ENCODE results near the gene ZDHHC6. TPM values are rescaled to one million over a fixed set of nuclear protein-coding genes. Genes with fewer than 3 reads are reported as not detected.

Gene ZDHHC6
- total RNA-seq, result 21.2 TPM
- long read RNA-seq, transcript ZDHHC6-202 (11 exons, 2,170 nt), result major isoform, 13 of 24 reads
- long read RNA-seq, partial matches to known transcripts, result 1 of 24 reads
- long read RNA-seq, other reads (novel, unspliced or antisense), result 9 of 24 reads

GRCh38 chr10:112446855-112447619, at the start of gene ZDHHC6, which contains the start of gene VTI1A:
ZDHHC6 (minus strand) TSS chr10:112446914; CDS start chr10:112445436, 1,478 bp downstream.
VTI1A (plus strand) TSS chr10:112447215; CDS start chr10:112447374, 159 bp downstream.
- H3K4me3 ChIP-seq, result peak within 1 kb of the TSS; percentile 94
- DNase-seq, result peak; percentile 84
- peak; percentile 29 for TF ChIP-seq CTCF (IDR thresholded peaks at IDR 0.05; ENCODE audit: borderline replicate concordance)
- H3K9me3 ChIP-seq (replicated peaks), result no peaks in the 10 kb centered on the region
- peak within 1 kb of the TSS; percentile 97 for H3K27ac ChIP-seq (replicated peaks)
- H3K4me1 ChIP-seq, result peaks cover 52% of the 10 kb centered on the region
- H3K27me3 ChIP-seq (ENCODE audit: low read depth), result no peaks in the 10 kb centered on the region
- H3K36me3 ChIP-seq, result peaks cover 43% of the 10 kb centered on the region
- intact Hi-C loops (cut with micrococcal nuclease), result no loop called here

- Histone ChIP-seq H3K4me3 (no peak overlapping the region), H3K27ac (replicated peaks) (no peak overlapping the region), H3K4me1 (peaks cover 18% of the 10 kb centered on the region), H3K36me3 (no peaks in the 10 kb centered on the region), H3K9me3 (replicated peaks) (no peaks in the 10 kb centered on the region), H3K27me3 (ENCODE audit: low read depth) (no peaks in the 10 kb centered on the region)
- no peak for DNase-seq
- intact Hi-C loops (cut with micrococcal nuclease), result no loop called here
- no peak for TF ChIP-seq CTCF (IDR thresholded peaks at IDR 0.05; ENCODE audit: borderline replicate concordance)
Observed at GRCh38 chr10:112492736-112493135, 46.0 kb upstream of the ZDHHC6 start.

- H3K4me1 ChIP-seq, result peaks cover 16% of the 10 kb centered on the region
- no peak overlapping the region for H3K27ac ChIP-seq (replicated peaks)
- intact Hi-C loops (cut with micrococcal nuclease), result no loop called here
- H3K27me3 ChIP-seq (ENCODE audit: low read depth), result no peaks in the 10 kb centered on the region
- H3K36me3 ChIP-seq, result no peaks in the 10 kb centered on the region
- no peaks in the 10 kb centered on the region for H3K9me3 ChIP-seq (replicated peaks)
- H3K4me3 ChIP-seq, result no peak overlapping the region
- DNase-seq, result no peak
- no peak for TF ChIP-seq CTCF (IDR thresholded peaks at IDR 0.05; ENCODE audit: borderline replicate concordance)
Observed at GRCh38 chr10:112491144-112491543, 44.4 kb upstream of the ZDHHC6 start.

GRCh38 chr10:112490545-112490944, 43.8 kb upstream of the ZDHHC6 start:
- no peak for TF ChIP-seq CTCF (IDR thresholded peaks at IDR 0.05; ENCODE audit: borderline replicate concordance)
- intact Hi-C loops (cut with micrococcal nuclease), result no loop called here
- Histone ChIP-seq H3K36me3 (no peaks in the 10 kb centered on the region), H3K4me3 (no peak overlapping the region), H3K9me3 (replicated peaks) (no peaks in the 10 kb centered on the region), H3K27ac (replicated peaks) (no peak overlapping the region), H3K27me3 (ENCODE audit: low read depth) (no peaks in the 10 kb centered on the region), H3K4me1 (peaks cover 16% of the 10 kb centered on the region)
- DNase-seq, result peak; percentile 24

GRCh38 chr10:112487964-112488363, 41.2 kb upstream of the ZDHHC6 start:
- Histone ChIP-seq H3K27ac (replicated peaks) (no peak overlapping the region), H3K4me3 (no peak overlapping the region), H3K27me3 (ENCODE audit: low read depth) (no peaks in the 10 kb centered on the region), H3K4me1 (peaks cover 16% of the 10 kb centered on the region), H3K36me3 (no peaks in the 10 kb centered on the region), H3K9me3 (replicated peaks) (no peaks in the 10 kb centered on the region)
- no peak for TF ChIP-seq CTCF (IDR thresholded peaks at IDR 0.05; ENCODE audit: borderline replicate concordance)
- intact Hi-C loops (cut with micrococcal nuclease), result no loop called here
- DNase-seq, result no peak

Measured in left ventricle myocardium inferior (tissue), 1 donor.